GM12878 (cell line): ENCODE measurements around the gene KERA. TPM values are rescaled to one million over a fixed set of nuclear protein-coding genes. Genes with fewer than 3 reads are reported as not detected.

Experiments used
- ATAC-seq: fragments of 200-7000 bp; cut with Tn5 transposase; 3 replicates; pipeline ENCODE4 v1.9.1; 2020; ENCODE audit warnings: mild to moderate bottlenecking, moderate library complexity
- BruUV-seq: library from RNA; stranded (reverse); fragments of 400-500 nt; replicated peaks from 2 replicates; lab custom pipeline; 2021; lab: Mats Ljungman, UMichigan
- CTCF ChIA-PET: fragments of 300-600 bp; sonication (Branson Sonifier 250); formaldehyde crosslinking; extraction: SDS; loops from one replicate; lab custom pipeline; 2021; ENCODE audit warnings: inconsistent platforms; lab: Yijun Ruan, JAX
- POLR2A ChIA-PET: fragments of 350-600 bp; formaldehyde crosslinking; extraction: SDS; loops from one replicate; lab custom pipeline; 2021; ENCODE audit warnings: inconsistent platforms; lab: Charles Lee
- RAD21 ChIA-PET: fragments of 300-600 bp; sonication (Branson Sonifier 250); formaldehyde crosslinking; loops from one replicate; lab custom pipeline; 2023; ENCODE audit warnings: antibody characterized with exemption; ENCODE audit not compliant: unreplicated experiment; lab: Charles Lee
- SMC1A ChIA-PET: fragments of 300-600 bp; sonication (Branson Sonifier 250); formaldehyde crosslinking; loops from one replicate; lab custom pipeline; 2023; ENCODE audit not compliant: unreplicated experiment, uncharacterized antibody; lab: Charles Lee
- DNase-seq: peaks from one replicate; pipeline ENCODE4 v3.0.0-alpha.2; 2011; ENCODE audit warnings: low read depth, low spot score
- FAIRE-seq: peaks from 3 replicates; lab custom pipeline; 2011; peaks lifted over from hg19 to GRCh38; lab: Jason Lieb, UNC
- H2AFZ ChIP-seq: 2 replicates; pipeline ENCODE4 v1.6.0; 2011; ENCODE audit warnings: low read depth, low read length, control low read depth; ENCODE audit not compliant: control insufficient read depth
- H3K27ac ChIP-seq: 2 replicates; pipeline ENCODE4 v1.5.1; 2011; ENCODE audit warnings: control low read depth; ENCODE audit not compliant: control insufficient read depth, insufficient read depth
- H3K27me3 ChIP-seq, 2 experiments: replicated peaks in 1 of 2; 2 replicates each; pipeline versions ENCODE4 v1.6.0 to v1.6.1; 2011; ENCODE audit warnings: low read length in 1 of 2; ENCODE audit not compliant: control insufficient read depth in 2 of 2, insufficient read depth in 2 of 2
- H3K36me3 ChIP-seq, 2 experiments: 2 replicates each; pipeline ENCODE4 v1.5.1; 2011; ENCODE audit warnings: low read length in 1 of 2; ENCODE audit not compliant: control insufficient read depth in 2 of 2, insufficient read depth in 2 of 2
- H3K4me1 ChIP-seq: 2 replicates; pipeline ENCODE4 v1.6.1; 2011; ENCODE audit warnings: mild to moderate bottlenecking, low read length, moderate library complexity, mixed read lengths; ENCODE audit not compliant: control insufficient read depth, insufficient read depth
- H3K4me2 ChIP-seq: 2 replicates; pipeline ENCODE4 v1.6.0; 2011; ENCODE audit warnings: control low read depth; ENCODE audit not compliant: control insufficient read depth, insufficient read depth
- H3K4me3 ChIP-seq: fragments of 200-600 bp; sonication (generic); 2 replicates; pipeline ENCODE4 v1.5.1; 2016
- H3K79me2 ChIP-seq: 2 replicates; pipeline ENCODE4 v1.6.0; 2011; ENCODE audit warnings: low read length; ENCODE audit not compliant: control insufficient read depth, insufficient read depth
- H3K9ac ChIP-seq: 2 replicates; pipeline ENCODE4 v1.8.0; 2011; ENCODE audit warnings: low read length, control low read depth, mixed read lengths; ENCODE audit not compliant: control insufficient read depth, insufficient read depth
- H3K9me3 ChIP-seq: replicated peaks from 3 replicates; pipeline ENCODE4 v1.5.1; 2011; ENCODE audit warnings: mild to moderate bottlenecking, low read length; ENCODE audit not compliant: control insufficient read depth, insufficient read depth
- H4K20me1 ChIP-seq: 2 replicates; pipeline ENCODE4 v1.6.0; 2011; ENCODE audit not compliant: control insufficient read depth, insufficient read depth
- BHLHE40 ChIP-seq, 2 experiments: fragments of 450-650 bp in 1 of 2; IDR thresholded peaks; 2 replicates each; pipeline ENCODE4 v1.6.1; 2011 to 2017; ENCODE audit warnings: low read depth in 2 of 2, borderline replicate concordance in 1 of 2, improper control_type of control experiment in 1 of 2, low read length in 1 of 2, mild to moderate bottlenecking in 1 of 2
- CBX5 ChIP-seq: sonication (generic); IDR thresholded peaks from 2 replicates; pipeline ENCODE4 v1.6.1; 2016; ENCODE audit warnings: low read depth, moderate library complexity, mild to moderate bottlenecking, inconsistent platforms
- CHD1 ChIP-seq: IDR thresholded peaks from 2 replicates; pipeline ENCODE4 v1.6.1; 2012; ENCODE audit warnings: low read depth, low read length, improper control_type of control experiment
- ESRRA ChIP-seq: IDR thresholded peaks from 2 replicates; pipeline ENCODE4 v1.6.1; 2012; ENCODE audit warnings: mild to moderate bottlenecking, low read length, improper control_type of control experiment
- LARP7 ChIP-seq: fragments of 450-650 bp; IDR thresholded peaks from 2 replicates; pipeline ENCODE4 v1.6.1; 2017; ENCODE audit warnings: mild to moderate bottlenecking
- MYB ChIP-seq: fragments of 150-350 bp; IDR thresholded peaks from 2 replicates; pipeline ENCODE4 v1.6.1; 2014; ENCODE audit warnings: mild to moderate bottlenecking, low read depth, low read length, borderline replicate concordance
- PRDM15 ChIP-seq: fragments of 450-650 bp; formaldehyde crosslinking; IDR thresholded peaks from 2 replicates; pipeline ENCODE4 v1.4.0; 2020; ENCODE audit warnings: mild to moderate bottlenecking, moderate library complexity
- RUNX3 ChIP-seq: IDR thresholded peaks from 2 replicates; pipeline ENCODE4 v1.6.1; 2012; ENCODE audit warnings: low read length, inconsistent platforms
- SIX5 ChIP-seq: IDR thresholded peaks from 2 replicates; pipeline ENCODE4 v1.6.1; 2011; ENCODE audit warnings: mild to moderate bottlenecking, low read depth, low read length, moderate library complexity; ENCODE audit not compliant: severe bottlenecking
- YBX1 ChIP-seq: fragments of 450-650 bp; IDR thresholded peaks from 2 replicates; pipeline ENCODE4 v1.6.1; 2016; ENCODE audit warnings: antibody characterized with exemption
- ZNF687 ChIP-seq: fragments of 450-650 bp; IDR thresholded peaks from 2 replicates; pipeline ENCODE4 v1.6.1; 2017; ENCODE audit warnings: mild to moderate bottlenecking, moderate library complexity
- WGBS: methylation state at CpG from one replicate; pipeline ENCODE4 v1.1.6; 2016; ENCODE audit warnings: low lambda C conversion rate; ENCODE audit not compliant: insufficient replicate concordance, insufficient coverage; ENCODE audit errors: missing lambda C conversion rate; 5-methylcytosine and 5-hydroxymethylcytosine counted together
- in situ Hi-C: fragments of 300-500 bp; cut with MboI; formaldehyde crosslinking; loops from 9 replicates; pipeline ENCODE4 v1.14.3; 2018; ENCODE audit warnings: mixed read lengths
- intact Hi-C: fragments of 100-400 bp; cut with micrococcal nuclease; formaldehyde crosslinking; loops from one replicate; pipeline ENCODE4 v1.14.2; 2022; ENCODE audit not compliant: unreplicated experiment
- polyA plus RNA-seq, 11 experiments: library from polyadenylated mRNA; depleted of rRNA in 4 of 11; unstranded in 6 of 11; stranded (reverse) in 5 of 11; fragments of >200 nt; fragmentation: Nextera tagmentation in 4 of 11; fragmentation: Illumina TruSeq in 1 of 11; extraction: Ambion mirVana in 4 of 11; extraction: Trizol in 1 of 11; gene quantifications; 1 replicate in 1 of 11; 2 replicates in 10 of 11; pipeline versions ENCODE4 v1.2.1 to v1.2.3, GENCODE V29; 2011 to 2016; ENCODE audit warnings: inconsistent platforms in 2 of 11, missing spikeins in 2 of 11, low read depth in 1 of 11
- total RNA-seq, 4 experiments: library from RNA; depleted of rRNA in 3 of 4; stranded (reverse); fragments of >200 nt in 3 of 4; fragmentation: Illumina TruSeq in 1 of 4; extraction: Trizol in 1 of 4; gene quantifications; 2 replicates each; pipeline versions ENCODE4 v1.2.1 to v1.2.3, GENCODE V29; 2013 to 2021
- TF ChIP-seq, protein P1 (sequence below): fragments of 450-650 bp; formaldehyde crosslinking; IDR thresholded peaks from 2 replicates; pipeline ENCODE4 v1.4.0; 2022; ENCODE audit warnings: mild to moderate bottlenecking, moderate library complexity

KERA gene
- total and polyA plus RNA-seq, 10 of the 15 experiments (the other 5 are each of a cell fraction or from before 2014, with no cell fraction given): not detected

DNA sequence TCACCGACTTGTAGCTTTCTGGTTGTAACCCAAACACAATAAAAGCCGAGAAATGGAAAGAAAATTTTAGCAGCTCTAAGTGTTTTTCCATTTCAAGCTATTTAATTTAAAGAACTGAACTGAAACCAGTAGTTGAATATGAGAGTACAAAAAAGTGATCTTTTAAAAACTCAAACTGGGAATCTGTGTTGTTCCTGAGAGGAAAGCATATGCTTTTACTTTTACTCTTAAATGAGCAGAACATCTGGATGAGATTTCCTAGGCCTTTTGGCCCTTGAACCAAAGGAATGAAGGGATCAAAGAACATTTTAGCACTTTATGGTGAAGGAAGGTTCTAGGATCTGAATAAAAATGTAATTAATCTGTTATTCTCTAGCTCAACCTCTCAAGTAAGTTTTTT is 1.3 kb downstream of the KERA start (continued):
- no peak for TF ChIP-seq PRDM15 (CRISPR knock-in tag)
- TF ChIP-seq MYB: no peak
- TF ChIP-seq SIX5: no peak
- TF ChIP-seq, protein P1, sequence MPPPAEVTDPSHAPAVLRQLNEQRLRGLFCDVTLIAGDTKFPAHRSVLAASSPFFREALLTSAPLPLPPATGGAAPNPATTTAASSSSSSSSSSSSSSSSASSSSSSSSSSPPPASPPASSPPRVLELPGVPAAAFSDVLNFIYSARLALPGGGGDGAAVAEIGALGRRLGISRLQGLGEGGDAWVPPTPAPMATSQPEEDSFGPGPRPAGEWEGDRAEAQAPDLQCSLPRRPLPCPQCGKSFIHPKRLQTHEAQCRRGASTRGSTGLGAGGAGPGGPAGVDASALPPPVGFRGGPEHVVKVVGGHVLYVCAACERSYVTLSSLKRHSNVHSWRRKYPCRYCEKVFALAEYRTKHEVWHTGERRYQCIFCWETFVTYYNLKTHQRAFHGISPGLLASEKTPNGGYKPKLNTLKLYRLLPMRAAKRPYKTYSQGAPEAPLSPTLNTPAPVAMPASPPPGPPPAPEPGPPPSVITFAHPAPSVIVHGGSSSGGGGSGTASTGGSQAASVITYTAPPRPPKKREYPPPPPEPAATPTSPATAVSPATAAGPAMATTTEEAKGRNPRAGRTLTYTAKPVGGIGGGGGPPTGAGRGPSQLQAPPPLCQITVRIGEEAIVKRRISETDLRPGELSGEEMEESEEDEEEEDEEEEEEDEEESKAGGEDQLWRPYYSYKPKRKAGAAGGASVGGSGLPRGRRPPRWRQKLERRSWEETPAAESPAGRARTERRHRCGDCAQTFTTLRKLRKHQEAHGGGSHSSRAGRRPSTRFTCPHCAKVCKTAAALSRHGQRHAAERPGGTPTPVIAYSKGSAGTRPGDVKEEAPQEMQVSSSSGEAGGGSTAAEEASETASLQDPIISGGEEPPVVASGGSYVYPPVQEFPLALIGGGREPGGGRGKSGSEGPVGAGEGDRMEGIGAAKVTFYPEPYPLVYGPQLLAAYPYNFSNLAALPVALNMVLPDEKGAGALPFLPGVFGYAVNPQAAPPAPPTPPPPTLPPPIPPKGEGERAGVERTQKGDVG: no peak
- TF ChIP-seq ESRRA: no peak
- TF ChIP-seq, all 136 proteins: peak for 0

- SMC1A ChIA-PET: interaction anchor here (0.7 to 1.5 kb wide), 2 partner anchors 8 to 53 kb away, joined by 3 to 4 read pairs; no protein-coding TSS in a partner anchor
- Histone ChIP-seq H3K9me3 (no peaks in the 10 kb centered on the region), H3K4me2 (no peak overlapping the region), H3K4me1 (no peaks in the 10 kb centered on the region), H3K36me3 (no peaks in the 10 kb centered on the region), H2AFZ (no peak overlapping the region), H3K27me3 (no peaks in the 10 kb centered on the region; a peak in 1 of 4 replicates), H4K20me1 (no peaks in the 10 kb centered on the region), H3K27ac (no peak overlapping the region), H3K79me2 (no peaks in the 10 kb centered on the region), H3K9ac (no peak overlapping the region), H3K4me3 (no peak overlapping the region)
- intact Hi-C loops (no loop called here), in situ Hi-C loops (no loop called here)
- CTCF ChIA-PET: interaction anchor here (0.6 to 0.8 kb wide), 2 partner anchors 56 to 255 kb away, joined by 3 read pairs; partner anchors contain the start of gene LUM
- no peak for DNase-seq
- no peak for ATAC-seq
- RAD21 ChIA-PET: no interaction called here
- FAIRE-seq: no peak
- POLR2A ChIA-PET: no interaction called here
- WGBS: 0% methylated on average over 1 of the region's 1 CpG
- BruUV-seq: no TSS peak
- no peak for TF ChIP-seq ZNF687
- TF ChIP-seq LARP7: no peak
- TF ChIP-seq CHD1: no peak
- no peak for TF ChIP-seq YBX1
- TF ChIP-seq RUNX3: no peak
- TF ChIP-seq BHLHE40 (IDR thresholded peaks at IDR 0.05; ENCODE audit: borderline replicate concordance in 1 of 2, low read depth in 2 of 2, low read length in 1 of 2): no peak
- no peak for TF ChIP-seq CBX5
Observed at GRCh38 chr12:91055976-91056375, 1.8 kb downstream of the KERA start.
